ENCODE data around the gene RAD51B.

The RAD51B gene

DNA sequence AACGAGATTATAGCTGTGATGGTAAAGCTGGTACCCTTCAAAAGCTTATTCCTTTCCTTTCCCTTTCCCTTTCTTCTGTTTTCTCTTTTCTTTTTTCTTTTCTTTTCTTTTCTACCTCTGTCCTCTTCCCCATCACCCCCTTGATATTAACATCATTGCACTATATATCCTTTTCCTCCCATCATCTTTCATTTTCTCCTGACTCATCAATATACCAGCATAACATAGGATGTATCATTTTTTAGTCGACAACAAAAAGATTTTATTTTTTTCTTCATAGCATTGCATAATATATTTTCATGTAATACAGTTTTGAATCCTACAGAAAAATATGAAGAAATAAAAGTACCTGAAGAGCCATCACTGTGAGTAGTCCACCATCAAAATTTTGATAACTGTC is 230.6 kb downstream of the RAD51B start:
- no peaks in the 10 kb centered on the region for H3K36me3 Mint-ChIP-seq (ENCODE audit: low read depth)
- H3K27ac Mint-ChIP-seq: peak overlapping the region in 2 of 3 experiments; percentile 4 to 6
- TF ChIP-seq, protein P1, sequence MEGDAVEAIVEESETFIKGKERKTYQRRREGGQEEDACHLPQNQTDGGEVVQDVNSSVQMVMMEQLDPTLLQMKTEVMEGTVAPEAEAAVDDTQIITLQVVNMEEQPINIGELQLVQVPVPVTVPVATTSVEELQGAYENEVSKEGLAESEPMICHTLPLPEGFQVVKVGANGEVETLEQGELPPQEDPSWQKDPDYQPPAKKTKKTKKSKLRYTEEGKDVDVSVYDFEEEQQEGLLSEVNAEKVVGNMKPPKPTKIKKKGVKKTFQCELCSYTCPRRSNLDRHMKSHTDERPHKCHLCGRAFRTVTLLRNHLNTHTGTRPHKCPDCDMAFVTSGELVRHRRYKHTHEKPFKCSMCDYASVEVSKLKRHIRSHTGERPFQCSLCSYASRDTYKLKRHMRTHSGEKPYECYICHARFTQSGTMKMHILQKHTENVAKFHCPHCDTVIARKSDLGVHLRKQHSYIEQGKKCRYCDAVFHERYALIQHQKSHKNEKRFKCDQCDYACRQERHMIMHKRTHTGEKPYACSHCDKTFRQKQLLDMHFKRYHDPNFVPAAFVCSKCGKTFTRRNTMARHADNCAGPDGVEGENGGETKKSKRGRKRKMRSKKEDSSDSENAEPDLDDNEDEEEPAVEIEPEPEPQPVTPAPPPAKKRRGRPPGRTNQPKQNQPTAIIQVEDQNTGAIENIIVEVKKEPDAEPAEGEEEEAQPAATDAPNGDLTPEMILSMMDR (IDR thresholded peaks at IDR 0.05; ENCODE audit: unreplicated experiment in 3 of 3): no peak
- peaks cover 22% of the 10 kb centered on the region for H3K4me1 Mint-ChIP-seq
- no peak overlapping the region for H3K4me3 Mint-ChIP-seq
- H3K9me3 Mint-ChIP-seq: peaks cover 12% of the 10 kb centered on the region
- no peaks in the 10 kb centered on the region for H3K27me3 Mint-ChIP-seq (ENCODE audit: low read depth)

- peaks cover 16% of the 10 kb centered on the region for H3K4me1 Mint-ChIP-seq
- no peak overlapping the region for H3K27ac Mint-ChIP-seq
- TF ChIP-seq, protein P1 (IDR thresholded peaks at IDR 0.05; ENCODE audit: unreplicated experiment in 3 of 3): no peak
- no peak overlapping the region for H3K4me3 Mint-ChIP-seq
- H3K9me3 Mint-ChIP-seq: peaks cover 12% of the 10 kb centered on the region
- no peaks in the 10 kb centered on the region for H3K36me3 Mint-ChIP-seq (ENCODE audit: low read depth)
- H3K27me3 Mint-ChIP-seq (ENCODE audit: low read depth): no peaks in the 10 kb centered on the region
Observed at GRCh38 chr14:68051146-68051545, 231.6 kb downstream of the RAD51B start.

- no peaks in the 10 kb centered on the region for H3K4me1 Mint-ChIP-seq
- peaks cover 30% of the 10 kb centered on the region for H3K9me3 Mint-ChIP-seq
- peaks cover 17% of the 10 kb centered on the region for H3K36me3 Mint-ChIP-seq (ENCODE audit: low read depth)
- no peaks in the 10 kb centered on the region for H3K27me3 Mint-ChIP-seq (ENCODE audit: low read depth)
- peak overlapping the region in 2 of 3 experiments; percentile 17 to 54 for H3K27ac Mint-ChIP-seq
- TF ChIP-seq, protein P1 (IDR thresholded peaks at IDR 0.05; ENCODE audit: unreplicated experiment in 3 of 3): no peak
- no peak overlapping the region for H3K4me3 Mint-ChIP-seq
Observed at GRCh38 chr14:68060198-68060597, 240.6 kb downstream of the RAD51B start.

DNA sequence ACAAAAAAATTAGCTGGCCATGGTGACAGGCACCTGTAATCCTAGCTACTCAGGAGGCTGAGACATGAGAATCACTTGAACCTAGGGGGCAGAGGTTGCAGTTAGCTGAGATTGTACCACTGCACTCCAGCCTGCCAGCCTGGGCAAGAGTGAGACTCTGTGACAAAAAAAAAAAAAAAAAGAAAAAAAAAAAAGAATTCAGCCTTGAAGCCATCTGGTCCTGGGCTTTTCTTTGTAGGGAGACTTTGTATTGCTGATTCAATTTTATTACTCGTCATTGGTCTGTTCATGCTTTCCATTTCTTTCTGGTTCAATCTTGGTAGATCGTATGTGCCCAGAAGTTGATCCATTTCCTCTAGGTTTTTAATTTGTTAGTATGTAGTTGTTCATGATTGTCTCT is 243.1 kb downstream of the RAD51B start:
- Mint-ChIP-seq H3K36me3 (ENCODE audit: low read depth) (peaks cover 17% of the 10 kb centered on the region), H3K4me3 (no peak overlapping the region), H3K27me3 (ENCODE audit: low read depth) (no peaks in the 10 kb centered on the region), H3K27ac (no peak overlapping the region), H3K4me1 (no peaks in the 10 kb centered on the region), H3K9me3 (peaks cover 36% of the 10 kb centered on the region)
- TF ChIP-seq, protein P1 (IDR thresholded peaks at IDR 0.05; ENCODE audit: unreplicated experiment in 3 of 3): no peak

DNA sequence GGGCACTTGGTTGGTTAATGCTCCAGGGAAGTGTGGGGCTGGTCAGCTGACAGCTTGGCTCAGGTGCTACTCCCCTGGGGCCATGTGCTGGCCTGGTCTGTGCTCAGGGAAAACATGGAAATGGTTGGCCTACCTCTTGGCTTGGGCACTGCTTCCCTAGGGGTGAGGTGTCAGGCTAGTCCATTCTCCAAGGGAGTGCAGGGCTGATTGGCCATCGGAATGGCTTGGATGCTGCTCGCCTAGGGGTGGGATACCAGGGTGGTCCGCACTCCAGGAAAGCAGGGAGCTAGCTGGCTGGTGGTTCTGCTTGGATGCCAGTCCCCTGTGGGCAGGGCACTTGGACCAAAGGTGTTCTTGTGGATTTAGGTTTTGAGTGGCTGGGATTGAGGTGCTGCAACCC is 245.7 kb downstream of the RAD51B start:
- H3K9me3 Mint-ChIP-seq: peaks cover 60% of the 10 kb centered on the region
- H3K36me3 Mint-ChIP-seq (ENCODE audit: low read depth): peaks cover 38% of the 10 kb centered on the region
- TF ChIP-seq, protein P1 (IDR thresholded peaks at IDR 0.05; ENCODE audit: unreplicated experiment in 3 of 3): no peak
- H3K4me3 Mint-ChIP-seq: no peak overlapping the region
- H3K4me1 Mint-ChIP-seq: no peaks in the 10 kb centered on the region
- H3K27me3 Mint-ChIP-seq (ENCODE audit: low read depth): no peaks in the 10 kb centered on the region
- no peak overlapping the region for H3K27ac Mint-ChIP-seq

DNA sequence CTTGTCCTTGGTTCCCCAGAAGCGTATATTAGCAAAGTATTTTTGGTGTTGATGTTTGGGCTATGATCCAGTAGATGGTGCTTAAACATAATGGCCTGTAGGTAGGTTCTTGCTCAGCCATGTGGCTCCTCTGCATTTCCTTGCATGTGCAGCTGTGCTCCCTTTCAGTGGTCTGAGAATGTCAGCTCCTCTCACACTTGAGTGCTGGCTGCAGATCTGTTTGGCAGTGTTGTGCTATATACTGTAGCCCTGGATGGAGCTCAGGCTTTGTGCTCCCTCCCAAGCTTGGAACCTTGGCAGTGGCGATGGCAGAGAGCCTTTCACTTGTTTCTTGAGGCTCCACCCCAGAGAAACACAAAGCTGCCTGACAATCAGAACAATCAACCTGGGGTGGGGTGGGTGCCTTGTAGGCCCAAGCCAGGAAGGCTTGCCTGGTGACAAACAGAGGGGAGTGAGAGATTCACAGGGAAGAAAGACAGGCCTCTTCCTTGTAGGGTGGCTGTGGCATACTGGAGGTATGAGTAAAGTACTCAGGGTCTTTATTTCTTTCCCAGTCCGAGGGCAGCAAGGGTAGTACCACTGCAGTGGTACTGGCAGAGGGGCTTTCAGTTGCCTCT is 255.3 kb downstream of the RAD51B start:
- Mint-ChIP-seq H3K9me3 (peaks cover 47% of the 10 kb centered on the region), H3K36me3 (ENCODE audit: low read depth) (peaks cover 37% of the 10 kb centered on the region), H3K27ac (peak overlapping the region in 1 of 3 experiments; percentile 41), H3K27me3 (ENCODE audit: low read depth) (no peaks in the 10 kb centered on the region), H3K4me3 (no peak overlapping the region), H3K4me1 (peaks cover 4% of the 10 kb centered on the region)
- TF ChIP-seq, protein P1 (IDR thresholded peaks at IDR 0.05; ENCODE audit: unreplicated experiment in 3 of 3): no peak

Data from nephron (organoid).